ENCODE measurements around the gene CD207. TPM values are rescaled to one million over a fixed set of nuclear protein-coding genes. Genes with fewer than 3 reads are reported as not detected.

The CD207 gene
- total RNA-seq, 8 experiments from 2014 or later: 0.18 to 1.2 (median 0.27) TPM; not detected in 1

DNA sequence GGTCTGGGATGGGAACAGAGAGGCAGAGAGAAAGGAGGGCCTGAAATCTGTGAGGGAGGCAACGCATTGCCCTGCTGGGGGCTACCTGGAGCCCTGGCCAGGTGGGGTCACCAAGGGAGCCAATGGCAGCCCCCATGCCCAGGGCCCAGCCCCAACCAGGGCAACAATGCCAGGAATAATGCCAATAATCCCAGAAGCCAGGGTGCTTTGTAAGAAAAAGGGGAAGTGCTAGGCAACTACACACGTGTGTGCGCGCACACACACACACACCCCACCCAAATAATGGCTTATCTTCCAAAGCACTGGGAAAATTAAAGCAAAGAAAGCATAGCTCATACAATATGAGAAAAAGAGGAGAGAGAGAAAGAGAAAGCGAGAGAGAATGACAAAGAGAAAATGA lies 8.2 kb downstream of the CD207 start:
- no peak overlapping the region for H3K27ac ChIP-seq
- H3K4me3 ChIP-seq: no peak overlapping the region
- no peaks in the 10 kb centered on the region for H3K4me1 ChIP-seq (replicated peaks in 1 of 2)
- in situ Hi-C loops (cut with MboI; ENCODE audit: low pct_unique_long_range_greater_than_20kb in 2 of 9, low sequenced_read_pairs in 9 of 9, unreplicated experiment in 9 of 9): no loop called here
- whole genome bisulfite sequencing, 10 experiments: 67 to 95% (median 81%) methylated on average over 1 to 5 of the region's 5 CpGs; no CpG with 5 or more reads in 1 of the 10 experiments
- no peak for ATAC-seq (replicated peaks in 6 of 8)

GRCh38 chr2:70826696-70827350 lies 8.8 kb downstream of the CD207 start:
- 17 to 86% (median 58%) methylated on average over 1 to 4 of the region's 4 CpGs; no CpG with 5 or more reads in 1 of the 10 experiments for WGBS, 10 experiments
- ATAC-seq (replicated peaks in 6 of 8): no peak
- Histone ChIP-seq H3K4me3 (no peak overlapping the region), H3K27ac (no peak overlapping the region), H3K4me1 (replicated peaks in 1 of 2) (no peaks in the 10 kb centered on the region)
- in situ Hi-C loops (cut with MboI; ENCODE audit: low pct_unique_long_range_greater_than_20kb in 2 of 9, low sequenced_read_pairs in 9 of 9, unreplicated experiment in 9 of 9): no loop called here

- WGBS, 10 experiments: 0 to 100% (median 84%) methylated on average over 1 to 3 of the region's 5 CpGs; no CpG with 5 or more reads in 6 of the 10 experiments
- Histone ChIP-seq H3K4me3 (no peak overlapping the region), H3K4me1 (replicated peaks in 1 of 2) (no peaks in the 10 kb centered on the region), H3K27ac (no peak overlapping the region)
- ATAC-seq (replicated peaks in 6 of 8): no peak
- in situ Hi-C loops (cut with MboI; ENCODE audit: low pct_unique_long_range_greater_than_20kb in 2 of 9, low sequenced_read_pairs in 9 of 9, unreplicated experiment in 9 of 9): no loop called here
Observed at GRCh38 chr2:70823249-70823648, 12.4 kb downstream of the CD207 start.

DNA sequence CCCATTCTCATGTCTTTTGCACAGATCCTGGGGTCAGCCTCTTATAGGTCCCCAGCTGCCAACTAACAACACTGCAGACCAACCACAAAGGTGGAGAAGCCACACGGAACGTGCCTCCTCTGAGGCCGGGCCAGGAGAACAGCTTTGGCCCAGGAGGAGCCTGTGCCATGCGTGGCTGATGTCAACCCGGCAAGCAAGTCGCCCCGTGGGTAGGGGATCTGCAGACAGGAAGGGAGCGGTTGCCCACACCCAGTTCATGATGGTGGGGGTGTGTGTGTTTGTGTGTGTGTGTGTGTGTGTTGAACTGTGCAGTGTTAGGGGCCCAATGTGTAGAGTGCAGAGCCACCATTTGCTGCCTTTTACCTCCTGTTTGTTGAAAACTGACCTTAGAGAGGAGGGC lies 12.8 kb downstream of the CD207 start:
- Histone ChIP-seq H3K27ac (no peak overlapping the region), H3K4me3 (no peak overlapping the region), H3K4me1 (replicated peaks in 1 of 2) (no peaks in the 10 kb centered on the region)
- no peak for ATAC-seq (replicated peaks in 6 of 8)
- WGBS, 10 experiments: 74 to 90% (median 88%) methylated on average over 2 to 7 of the region's 8 CpGs; no CpG with 5 or more reads in 7 of the 10 experiments
- in situ Hi-C loops (cut with MboI; ENCODE audit: low pct_unique_long_range_greater_than_20kb in 2 of 9, low sequenced_read_pairs in 9 of 9, unreplicated experiment in 9 of 9): no loop called here

DNA sequence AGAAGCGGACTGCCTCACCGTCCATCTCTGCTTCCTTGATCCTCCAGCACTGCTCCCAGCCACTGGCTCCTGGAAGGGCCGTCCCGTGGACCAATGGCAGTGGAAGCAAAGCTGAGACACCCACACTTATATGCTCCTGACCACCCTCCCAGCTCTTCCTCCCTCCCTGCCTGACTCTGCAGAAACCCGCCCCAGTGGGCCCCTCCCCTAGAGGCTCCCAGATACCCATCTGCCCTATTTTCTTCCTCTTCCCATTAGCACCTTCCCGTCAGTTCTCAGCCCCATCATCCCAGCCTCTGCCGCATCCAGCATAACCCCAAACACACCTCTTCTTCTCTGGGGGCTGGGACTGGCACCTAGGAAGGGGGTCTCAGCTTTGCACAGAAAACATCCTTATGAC lies 15.1 kb downstream of the CD207 start, which contains the start of gene CLEC4F:
TSS of gene CLEC4F (minus strand) at position 101 of the 400 bp plus-strand sequence. CDS start at position 25, 76 bp downstream.
- ATAC-seq (replicated peaks in 6 of 8): no peak
- Histone ChIP-seq H3K27ac (no peak within 1 kb of the TSS), H3K4me3 (no peak within 1 kb of the TSS), H3K4me1 (replicated peaks in 1 of 2) (no peaks in the 10 kb centered on the region)
- in situ Hi-C loops (cut with MboI; ENCODE audit: low pct_unique_long_range_greater_than_20kb in 2 of 9, low sequenced_read_pairs in 9 of 9, unreplicated experiment in 9 of 9): no loop called here
- WGBS, 10 experiments: 73 to 86% methylated on average over 2 to 3 of the region's 7 CpGs; no CpG with 5 or more reads in 8 of the 10 experiments

GRCh38 chr2:70817284-70817954 lies 18.2 kb downstream of the CD207 start:
- 20 to 100% (median 86%) methylated on average over 1 to 3 of the region's 3 CpGs; no CpG with 5 or more reads in 4 of the 10 experiments for WGBS, 10 experiments
- ATAC-seq (replicated peaks in 6 of 8): no peak
- Histone ChIP-seq H3K4me1 (replicated peaks in 1 of 2) (no peaks in the 10 kb centered on the region), H3K27ac (no peak overlapping the region), H3K4me3 (no peak overlapping the region)
- in situ Hi-C loops (cut with MboI; ENCODE audit: low pct_unique_long_range_greater_than_20kb in 2 of 9, low sequenced_read_pairs in 9 of 9, unreplicated experiment in 9 of 9): no loop called here

DNA sequence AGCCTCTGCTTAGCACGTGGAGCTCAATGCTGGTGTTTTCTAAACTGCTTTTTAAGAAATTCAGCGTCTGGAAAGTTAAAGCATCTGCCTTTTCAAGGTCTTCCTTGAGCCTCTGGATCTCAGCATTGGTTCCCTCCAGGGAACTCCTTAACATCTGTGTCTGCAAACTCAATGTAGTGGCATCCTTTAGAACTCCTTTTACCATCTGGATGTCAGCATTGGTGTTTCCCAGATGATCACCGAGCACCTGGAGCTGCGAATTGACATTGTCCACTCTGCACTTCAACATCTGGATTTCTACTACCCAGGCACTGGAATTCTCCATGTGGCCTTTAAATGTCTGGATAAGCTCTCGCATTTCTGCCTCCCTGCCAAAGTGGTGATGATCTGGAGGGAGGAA lies 18.9 kb downstream of the CD207 start:
- 0 to 94% (median 73%) methylated on average over 2 to 5 of the region's 5 CpGs; no CpG with 5 or more reads in 4 of the 10 experiments for WGBS, 10 experiments
- no peak for ATAC-seq (replicated peaks in 6 of 8)
- no peaks in the 10 kb centered on the region for H3K4me1 ChIP-seq (replicated peaks in 1 of 2)
- in situ Hi-C loops (cut with MboI; ENCODE audit: low pct_unique_long_range_greater_than_20kb in 2 of 9, low sequenced_read_pairs in 9 of 9, unreplicated experiment in 9 of 9): no loop called here
- no peak overlapping the region for H3K4me3 ChIP-seq
- H3K27ac ChIP-seq: no peak overlapping the region

DNA sequence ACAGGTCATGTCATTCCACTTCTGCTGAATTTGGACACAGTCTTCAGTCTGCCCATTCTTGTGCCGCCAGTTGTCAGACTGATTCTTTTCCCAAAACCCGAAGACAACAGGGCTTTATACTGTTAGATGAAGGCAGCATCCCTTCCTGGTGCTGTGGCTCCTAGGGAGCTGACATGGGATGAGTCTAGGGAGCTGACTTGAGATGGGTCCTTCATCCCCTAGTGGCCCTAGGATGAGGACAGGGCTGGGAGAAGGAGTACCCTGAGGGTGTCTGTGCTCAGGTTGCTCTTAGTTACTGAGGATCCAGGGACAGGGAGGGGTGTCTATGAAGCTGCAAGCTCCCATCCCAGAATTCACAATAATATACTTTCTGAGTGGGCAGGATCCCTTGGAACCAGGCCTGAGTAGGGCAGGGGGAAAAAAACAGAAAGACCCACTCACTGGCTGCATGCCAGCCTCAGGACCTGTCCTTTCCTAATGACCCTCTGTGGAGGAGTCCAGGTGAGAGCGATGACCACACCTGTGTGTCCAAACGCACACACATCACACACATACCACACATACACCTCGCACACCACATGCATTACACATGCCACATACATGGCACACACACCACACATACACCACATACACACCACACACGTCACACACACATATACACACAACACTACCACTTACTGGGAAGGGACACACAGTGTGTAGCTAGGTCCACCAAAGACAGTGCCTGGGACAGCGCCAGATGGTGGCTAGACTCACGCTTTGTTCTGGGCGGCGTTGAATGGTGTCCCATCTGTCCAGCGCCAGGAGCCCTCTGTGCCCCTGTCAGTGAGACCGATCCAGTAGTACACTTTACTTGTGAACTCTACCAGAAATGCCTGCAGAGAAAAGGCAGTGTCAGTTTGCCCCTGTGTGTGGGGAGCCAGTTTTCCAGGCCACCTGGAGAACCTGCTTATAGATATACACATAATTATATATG lies 26.3 kb downstream of the CD207 start:
- Histone ChIP-seq H3K4me3 (no peak overlapping the region), H3K27ac (no peak overlapping the region), H3K4me1 (replicated peaks in 1 of 2) (no peaks in the 10 kb centered on the region)
- 60 to 100% (median 90%) methylated on average over 1 to 4 of the region's 12 CpGs; no CpG with 5 or more reads in 3 of the 10 experiments for WGBS, 10 experiments
- no peak for ATAC-seq (replicated peaks in 6 of 8)
- in situ Hi-C loops (cut with MboI; ENCODE audit: low pct_unique_long_range_greater_than_20kb in 2 of 9, low sequenced_read_pairs in 9 of 9, unreplicated experiment in 9 of 9): no loop called here

DNA sequence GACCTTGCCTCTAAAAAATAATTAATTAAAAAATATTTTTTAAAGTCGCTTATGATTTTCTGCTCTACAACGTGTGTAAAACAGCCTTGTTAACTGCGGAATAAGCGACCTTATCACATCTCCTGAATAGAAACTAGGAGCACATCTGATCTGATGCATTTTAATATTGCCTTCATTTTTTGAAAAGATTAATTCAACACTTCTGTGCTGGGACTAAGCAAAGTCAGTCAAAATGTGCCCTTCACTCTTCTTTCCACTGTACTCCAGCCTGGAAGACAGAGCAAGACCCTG lies 27.8 kb downstream of the CD207 start:
- H3K4me3 ChIP-seq: no peak overlapping the region
- no peak overlapping the region for H3K27ac ChIP-seq
- no peaks in the 10 kb centered on the region for H3K4me1 ChIP-seq (replicated peaks in 1 of 2)
- in situ Hi-C loops (cut with MboI; ENCODE audit: low pct_unique_long_range_greater_than_20kb in 2 of 9, low sequenced_read_pairs in 9 of 9, unreplicated experiment in 9 of 9): no loop called here
- ATAC-seq (replicated peaks in 6 of 8): no peak
- WGBS, 10 experiments: 48 to 89% (median 83%) methylated on average over 1 to 4 of the region's 4 CpGs; no CpG with 5 or more reads in 3 of the 10 experiments

GRCh38 chr2:70807102-70807827 lies 28.4 kb downstream of the CD207 start:
- in situ Hi-C loops (cut with MboI; ENCODE audit: low pct_unique_long_range_greater_than_20kb in 2 of 9, low sequenced_read_pairs in 9 of 9, unreplicated experiment in 9 of 9): no loop called here
- Histone ChIP-seq H3K4me1 (replicated peaks in 1 of 2) (no peaks in the 10 kb centered on the region), H3K27ac (no peak overlapping the region), H3K4me3 (no peak overlapping the region)
- 33 to 100% (median 72%) methylated on average over 2 to 6 of the region's 6 CpGs for WGBS, 10 experiments
- ATAC-seq (replicated peaks in 6 of 8): no peak

DNA sequence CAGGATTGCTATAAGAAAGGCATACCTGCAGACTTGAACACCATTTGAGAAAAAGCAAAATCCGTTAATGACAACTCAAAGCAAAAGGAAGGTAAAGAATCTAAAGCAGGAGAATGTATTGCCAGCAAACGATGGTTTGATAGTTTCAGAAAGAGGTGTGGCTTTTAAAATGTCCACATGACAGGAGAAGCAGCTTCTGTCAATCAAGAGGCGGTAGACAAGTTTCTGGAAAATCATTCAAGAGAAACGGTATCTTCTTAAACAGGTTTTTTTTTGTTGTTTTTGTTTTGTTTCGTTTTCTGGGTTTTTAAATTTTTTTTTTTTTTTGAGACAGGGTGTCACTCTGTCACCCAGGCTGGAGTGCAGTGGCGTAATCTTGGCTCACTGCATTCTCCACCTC lies 29.0 kb downstream of the CD207 start:
- no peak overlapping the region for H3K4me3 ChIP-seq
- in situ Hi-C loops (cut with MboI; ENCODE audit: low pct_unique_long_range_greater_than_20kb in 2 of 9, low sequenced_read_pairs in 9 of 9, unreplicated experiment in 9 of 9): no loop called here
- 5 to 83% (median 55%) methylated on average over 1 to 6 of the region's 6 CpGs for WGBS, 10 experiments
- no peaks in the 10 kb centered on the region for H3K4me1 ChIP-seq (replicated peaks in 1 of 2)
- no peak for ATAC-seq (replicated peaks in 6 of 8)
- no peak overlapping the region for H3K27ac ChIP-seq

DNA sequence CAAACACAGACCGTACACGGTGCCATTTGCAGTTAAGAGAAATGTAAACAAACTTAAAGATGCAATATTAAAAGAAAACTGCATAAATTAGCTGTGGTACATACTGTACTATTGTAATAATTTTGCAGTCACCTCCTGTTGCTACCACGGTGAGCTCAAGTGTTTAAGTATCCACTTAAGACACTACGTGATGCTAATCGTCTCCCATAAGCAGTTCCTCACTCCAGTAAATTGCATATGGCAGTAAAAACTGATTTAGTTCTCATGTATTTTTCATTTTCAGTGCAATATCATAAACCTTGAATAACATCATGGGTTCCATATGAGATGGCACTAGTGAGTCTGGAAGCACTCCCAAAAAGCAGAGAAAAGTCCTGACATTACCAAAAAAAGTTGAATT lies 29.6 kb downstream of the CD207 start:
- Histone ChIP-seq H3K27ac (no peak overlapping the region), H3K4me3 (no peak overlapping the region), H3K4me1 (replicated peaks in 1 of 2) (no peaks in the 10 kb centered on the region)
- no peak for ATAC-seq (replicated peaks in 6 of 8)
- in situ Hi-C loops (cut with MboI; ENCODE audit: low pct_unique_long_range_greater_than_20kb in 2 of 9, low sequenced_read_pairs in 9 of 9, unreplicated experiment in 9 of 9): no loop called here
- 0 to 100% (median 51%) methylated on average over 1 to 5 of the region's 5 CpGs for WGBS, 10 experiments

Measured in motor neuron (in vitro differentiated cells).